Breast epithelium (tissue), 3 donors: ENCODE measurements around the gene MFRP.

Experiments
- CTCF ChIP-seq, 3 donors: fragments of 450-650 bp; IDR thresholded peaks; one replicate each; pipeline ENCODE4 v1.5.1; 2016 to 2017; ENCODE audit warnings: antibody characterized with exemption in 3 of 3, mild to moderate bottlenecking in 3 of 3, moderate library complexity in 3 of 3
- POLR2A ChIP-seq: fragments of 450-650 bp; IDR thresholded peaks from one replicate; pipeline ENCODE4 v1.6.1; 2016; ENCODE audit warnings: antibody characterized with exemption, mild to moderate bottlenecking, moderate library complexity
- POLR2AphosphoS5 ChIP-seq, 3 donors: sonication (generic); formaldehyde crosslinking; IDR thresholded peaks; one replicate each; pipeline ENCODE4 v1.6.1; 2017; ENCODE audit warnings: antibody characterized with exemption in 3 of 3

DNA sequence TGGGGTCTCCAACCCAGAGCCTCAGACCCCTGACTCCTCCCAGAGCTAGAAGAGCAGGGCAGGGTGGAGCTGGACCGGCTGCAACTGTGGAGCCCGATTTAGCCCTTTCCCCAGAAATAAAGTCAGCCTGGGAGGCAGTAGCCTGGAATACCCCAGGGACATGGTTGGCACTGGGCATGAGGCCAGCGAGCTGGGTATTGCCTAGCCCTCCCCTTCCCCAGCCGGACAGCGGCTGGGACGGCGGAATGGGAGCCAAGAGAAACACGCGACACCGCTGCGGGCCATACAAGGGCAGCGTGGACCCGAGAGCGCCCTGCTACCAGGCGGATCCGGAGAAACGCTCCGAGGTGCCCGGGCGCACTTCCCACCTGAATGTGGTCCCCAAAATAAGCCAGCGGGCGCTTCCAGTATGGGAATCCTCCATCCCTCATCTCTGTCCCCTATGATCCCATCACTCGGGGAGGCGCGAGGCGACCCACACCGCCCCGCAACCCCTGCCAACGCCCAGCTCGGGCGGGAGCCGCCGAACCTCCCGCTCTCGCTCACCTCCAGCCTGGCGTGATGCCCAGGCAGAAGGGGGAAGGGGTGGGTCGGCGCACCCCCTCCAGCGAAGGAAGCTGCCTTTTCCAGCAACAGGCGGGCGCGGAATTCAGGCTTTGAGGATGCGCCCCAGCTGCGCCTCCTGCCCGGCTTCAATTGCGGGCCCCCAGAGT is 30.3 kb downstream of the MFRP start:
- TF ChIP-seq POLR2AphosphoS5 (IDR thresholded peaks at IDR 0.05) (peak in 1 of 3 donors; percentile 4), CTCF (IDR thresholded peaks at IDR 0.05) (no peak), POLR2A (no peak)
